Activated CD8-positive, alpha-beta memory T cell treated with anti-CD3 and anti-CD28 coated beads for 36 hours (primary cell): Measurements from ENCODE around the gene FKBP15. TPM values are rescaled to one million over a fixed set of nuclear protein-coding genes. Genes with fewer than 3 reads are reported as not detected.
"Not testable (repeated sequence)": the region's sequence is repeated elsewhere in the genome, so short reads cannot be mapped to it uniquely, and the experiment has no call there.

ENCODE experiments used
- CTCF ChIA-PET: fragments of 350-600 bp; sonication (Branson Sonifier 250); formaldehyde crosslinking; loops from one replicate; lab custom pipeline; 2021; ENCODE audit warnings: antibody characterized with exemption; lab: Charles Lee
- POLR2A ChIA-PET: fragments of 350-600 bp; sonication (Branson Sonifier 250); formaldehyde crosslinking; loops from one replicate; lab custom pipeline; 2021; ENCODE audit warnings: antibody characterized with exemption; lab: Charles Lee
- total RNA-seq, 2 experiments: library from RNA; stranded (reverse); gene quantifications; one replicate each; pipeline ENCODE4 v1.2.3, GENCODE V29; 2021

The FKBP15 gene
- total RNA-seq, 2 experiments from 2014 or later = 32.6 to 32.8 TPM

- CTCF ChIA-PET = interaction anchor here (1.0 to 1.2 kb wide), 2 partner anchors 45 to 119 kb away, joined by 3 read pairs; partner anchors contain the start of genes CDC26 and PRPF4
- POLR2A ChIA-PET = no interaction called here
These were observed 64.2 kb downstream of the FKBP15 start for GRCh38 chr9:113156880-113157279.

GRCh38 chr9:113155911-113156588, 65.0 kb downstream of the FKBP15 start:
- POLR2A ChIA-PET = no interaction called here
- CTCF ChIA-PET = interaction anchor here (1.0 to 1.2 kb wide), 2 partner anchors 44 to 120 kb away, joined by 3 read pairs; partner anchors contain the start of genes CDC26 and PRPF4

GRCh38 chr9:113154946-113155345, 66.1 kb downstream of the FKBP15 start:
- ChIA-PET CTCF (interaction anchor here (1.1 kb wide), 1 partner anchor 44 kb away, joined by 3 read pairs; no protein-coding TSS in a partner anchor), POLR2A (interaction anchor here (0.6 kb wide), 1 partner anchor 611 kb away, joined by 5 read pairs; no protein-coding TSS in a partner anchor)

GRCh38 chr9:113154471-113154870, 66.6 kb downstream of the FKBP15 start:
- ChIA-PET POLR2A (interaction anchor here (0.6 kb wide), 1 partner anchor 612 kb away, joined by 5 read pairs; no protein-coding TSS in a partner anchor), CTCF (interaction anchor here (1.1 kb wide), 1 partner anchor 43 kb away, joined by 3 read pairs; no protein-coding TSS in a partner anchor)

GRCh38 chr9:113153599-113153998, 67.5 kb downstream of the FKBP15 start:
- ChIA-PET CTCF (no interaction called here), POLR2A (no interaction called here)

- CTCF ChIA-PET = no interaction called here
- POLR2A ChIA-PET = interaction anchor here (0.6 kb wide), 1 partner anchor 121 kb away, joined by 3 read pairs; no protein-coding TSS in a partner anchor
These were observed 68.4 kb downstream of the FKBP15 start for GRCh38 chr9:113152699-113153098.

GRCh38 chr9:113151696-113152630, 69.1 kb downstream of the FKBP15 start:
- CTCF ChIA-PET = interaction anchor here (0.9 to 1.4 kb wide), 2 partner anchors 40 to 70 kb away, joined by 3 to 4 read pairs; partner anchors contain the start of genes FKBP15 and SLC31A1
- POLR2A ChIA-PET = interaction anchor here (0.6 to 1.5 kb wide), 2 partner anchors 17 to 68 kb away, joined by 3 to 5 read pairs; no protein-coding TSS in a partner anchor

GRCh38 chr9:113150670-113151611, 70.1 kb downstream of the FKBP15 start, which contains the start of gene SLC31A2:
SLC31A2 (plus strand) TSS chr9:113151007; CDS start chr9:113151075, 68 bp downstream.
- POLR2A ChIA-PET = interaction anchor here (0.6 to 1.5 kb wide), 3 partner anchors 18 to 252 kb away, joined by 3 to 5 read pairs (median 3); no protein-coding TSS in a partner anchor

GRCh38 chr9:113149561-113149960, 71.5 kb downstream of the FKBP15 start:
- POLR2A ChIA-PET = interaction anchor here (1.1 kb wide), 1 partner anchor 72 kb away, joined by 4 read pairs; the partner anchor contains the start of genes FKBP15 and SLC31A1
- CTCF ChIA-PET = interaction anchor here (1.4 kb wide), 1 partner anchor 37 kb away, joined by 6 read pairs; no protein-coding TSS in a partner anchor

More at GRCh38 chr9:113150670-113151611, 70.1 kb downstream of the FKBP15 start, which contains the start of gene SLC31A2:
- CTCF ChIA-PET = interaction anchor here (0.9 to 1.4 kb wide), 2 partner anchors 39 to 71 kb away, joined by 3 to 4 read pairs; partner anchors contain the start of genes FKBP15 and SLC31A1

GRCh38 chr9:113148781-113149510, 72.1 kb downstream of the FKBP15 start:
- POLR2A ChIA-PET = interaction anchor here (1.1 kb wide), 1 partner anchor 72 kb away, joined by 4 read pairs; the partner anchor contains the start of genes FKBP15 and SLC31A1
- CTCF ChIA-PET = interaction anchor here (1.4 kb wide), 1 partner anchor 36 kb away, joined by 6 read pairs; no protein-coding TSS in a partner anchor

- ChIA-PET POLR2A (no interaction called here), CTCF (no interaction called here)
These were observed 72.7 kb downstream of the FKBP15 start for GRCh38 chr9:113148372-113148705.

GRCh38 chr9:113143432-113144227, 77.4 kb downstream of the FKBP15 start:
- ChIA-PET POLR2A (no interaction called here), CTCF (no interaction called here)

- CTCF ChIA-PET, POLR2A ChIA-PET: not testable (repeated sequence)
These were observed 80.2 kb downstream of the FKBP15 start for GRCh38 chr9:113140896-113141295.

GRCh38 chr9:113139953-113140352, 81.1 kb downstream of the FKBP15 start:
- ChIA-PET POLR2A (no interaction called here), CTCF (no interaction called here)

GRCh38 chr9:113139225-113139829, 81.8 kb downstream of the FKBP15 start:
- ChIA-PET POLR2A (no interaction called here), CTCF (no interaction called here)

- POLR2A ChIA-PET = no interaction called here
These were observed 82.3 kb downstream of the FKBP15 start for GRCh38 chr9:113138760-113139159.

More at GRCh38 chr9:113138760-113139159, 82.3 kb downstream of the FKBP15 start:
- CTCF ChIA-PET = no interaction called here
